ENCODE results near the gene PTPRG. TPM values are rescaled to one million over a fixed set of nuclear protein-coding genes. Genes with fewer than 3 reads are reported as not detected.

PTPRG gene
- total and polyA plus RNA-seq, 2 of the 13 experiments (the other 11 are each of a cell fraction or from before 2014, with no cell fraction given), result 8.0 to 25.3 TPM

GRCh38 chr3:62131050-62131449 lies 569.7 kb downstream of the PTPRG start:
- ChIA-PET CTCF (ENCODE audit: low intra/inter-chr PET ratio, low total read pairs) (no interaction called here), POLR2A (interaction anchor here (0.8 kb wide), 1 partner anchor 570 kb away, joined by 4 read pairs; the partner anchor contains the start of gene PTPRG)
- no peak for ATAC-seq
- DNase-seq (ENCODE audit: low spot score), result no peak
- FAIRE-seq, result no peak
- Histone ChIP-seq H3K4me1 (ENCODE audit: insufficient read depth, low read length) (no peaks in the 10 kb centered on the region), H3K9ac (ENCODE audit: insufficient read depth, low read depth, low read length) (no peak overlapping the region), H2AFZ (ENCODE audit: low read length) (no peak overlapping the region), H3K9me3 (ENCODE audit: low read length) (no peaks in the 10 kb centered on the region), H3K27me3 (ENCODE audit: control insufficient read depth in 1 of 2, insufficient read depth in 2 of 2, low read length in 2 of 2) (no peaks in the 10 kb centered on the region), H3K36me3 (replicated peaks in 1 of 2; ENCODE audit: control insufficient read depth in 1 of 2, insufficient read depth in 2 of 2, low read length in 2 of 2) (peaks cover 0 to 3% of the 10 kb centered on the region in 2 experiments; a peak in 1 of 5 replicates), H3K4me2 (ENCODE audit: low read depth, low read length) (no peak overlapping the region), H4K20me1 (ENCODE audit: insufficient read depth, low read length) (no peaks in the 10 kb centered on the region), H3K27ac (ENCODE audit: extremely low read length, insufficient read depth, low read length) (no peak overlapping the region), H3K4me3 (replicated peaks in 1 of 3; ENCODE audit: insufficient read depth in 1 of 3, low read depth in 2 of 3, low read length in 3 of 3) (no peak overlapping the region), H3K79me2 (ENCODE audit: insufficient read depth, low read length) (no peaks in the 10 kb centered on the region)
- intact Hi-C loops (cut with micrococcal nuclease; ENCODE audit: unreplicated experiment), result no loop called here
- BruUV-seq (replicated peaks), result no TSS peak
- in situ Hi-C loops (cut with HindIII; ENCODE audit: extremely low pct_ligation_motif_present, low pct_unique_long_range_greater_than_20kb), result no loop called here
- 85% methylated on average over 2 of the region's 2 CpGs for WGBS (ENCODE audit: low lambda C conversion rate)
- TF ChIP-seq XBP1 (CRISPR knock-in tag; IDR thresholded peaks at IDR 0.05) (no peak), ZFY (CRISPR knock-in tag; IDR thresholded peaks at IDR 0.05) (no peak), ZNF329 (CRISPR knock-in tag; IDR thresholded peaks at IDR 0.05; ENCODE audit: low read depth) (no peak), ZNF12 (CRISPR knock-in tag; IDR thresholded peaks at IDR 0.05) (no peak), ISL2 (CRISPR knock-in tag; IDR thresholded peaks at IDR 0.05) (no peak), TBX2 (CRISPR knock-in tag; IDR thresholded peaks at IDR 0.05; ENCODE audit: borderline replicate concordance) (no peak), KLF6 (CRISPR knock-in tag; IDR thresholded peaks at IDR 0.05) (no peak), ZNF558 (CRISPR knock-in tag; IDR thresholded peaks at IDR 0.05; ENCODE audit: borderline replicate concordance) (no peak), PCBP2 (optimal IDR thresholded peaks at IDR 0.05; ENCODE audit: low read depth, low read length, poor library complexity, severe bottlenecking) (no peak), MBD4 (IDR thresholded peaks at IDR 0.05; ENCODE audit: borderline replicate concordance, low read length) (no peak), MLLT10 (CRISPR knock-in tag; IDR thresholded peaks at IDR 0.05) (no peak), HHEX (CRISPR knock-in tag; IDR thresholded peaks at IDR 0.05) (no peak), ZNF646 (CRISPR knock-in tag; IDR thresholded peaks at IDR 0.05) (no peak), IRF2 (CRISPR knock-in tag; IDR thresholded peaks at IDR 0.05) (no peak), ARHGAP35 (CRISPR knock-in tag; IDR thresholded peaks at IDR 0.05; ENCODE audit: borderline replicate concordance) (no peak)

All from HepG2 (cell line).